HG03521 (cell line): ENCODE measurements around the gene SEC24D.
A peak's percentile ranks its signal among the peaks of the same experiment; 100 is the strongest.

Experiments used
- ATAC-seq: cut with Tn5 transposase; IDR thresholded peaks from one replicate; pipeline ENCODE4 v1.9.1; 2021; ENCODE audit warnings: mild to moderate bottlenecking, moderate library complexity; ENCODE audit not compliant: unreplicated experiment

SEC24D gene

GRCh38 chr4:118776157-118776954 is 59.6 kb downstream of the SEC24D start:
- no peak for ATAC-seq

GRCh38 chr4:118775405-118775804 is 60.5 kb downstream of the SEC24D start:
- no peak for ATAC-seq

GRCh38 chr4:118774989-118775388 is 60.9 kb downstream of the SEC24D start:
- ATAC-seq = no peak

- no peak for ATAC-seq
These were observed 61.6 kb downstream of the SEC24D start for GRCh38 chr4:118774321-118774720.

GRCh38 chr4:118773429-118773792 is 62.5 kb downstream of the SEC24D start:
- ATAC-seq = no peak

GRCh38 chr4:118772767-118773428 is 63.0 kb downstream of the SEC24D start:
- no peak for ATAC-seq

- peak; percentile 77 for ATAC-seq
These were observed 63.7 kb downstream of the SEC24D start for GRCh38 chr4:118772081-118772766.

- ATAC-seq = no peak
These were observed 65.2 kb downstream of the SEC24D start for GRCh38 chr4:118770741-118771187.

GRCh38 chr4:118769161-118769560 is 66.8 kb downstream of the SEC24D start:
- no peak for ATAC-seq

- no peak for ATAC-seq
These were observed 68.8 kb downstream of the SEC24D start for GRCh38 chr4:118767109-118767508.

GRCh38 chr4:118765399-118765798 is 70.5 kb downstream of the SEC24D start:
- ATAC-seq = no peak

GRCh38 chr4:118762730-118763477 is 73.0 kb downstream of the SEC24D start:
- no peak for ATAC-seq

GRCh38 chr4:118762155-118762554 is 73.8 kb downstream of the SEC24D start:
- no peak for ATAC-seq

GRCh38 chr4:118761397-118762016 is 74.4 kb downstream of the SEC24D start:
- ATAC-seq = no peak

GRCh38 chr4:118760493-118760892 is 75.4 kb downstream of the SEC24D start:
- ATAC-seq = peak; percentile 99

- ATAC-seq = peak; percentile 26
These were observed 75.8 kb downstream of the SEC24D start for GRCh38 chr4:118760092-118760491.

GRCh38 chr4:118759481-118759880 is 76.4 kb downstream of the SEC24D start:
- ATAC-seq = no peak

- ATAC-seq = no peak
These were observed 77.6 kb downstream of the SEC24D start for GRCh38 chr4:118758293-118758692.

GRCh38 chr4:118757761-118758251 is 78.1 kb downstream of the SEC24D start:
- ATAC-seq = no peak

- no peak for ATAC-seq
These were observed 79.0 kb downstream of the SEC24D start for GRCh38 chr4:118756958-118757357.
